Measurements from ENCODE around the gene MYLK2. TPM values are rescaled to one million over a fixed set of nuclear protein-coding genes. Genes with fewer than 3 reads are reported as not detected.
"Not testable (repeated sequence)": the region's sequence is repeated elsewhere in the genome, so short reads cannot be mapped to it uniquely, and the experiment has no call there.

The MYLK2 gene
- total RNA-seq, 1 donor: not detected

GRCh38 chr20:31809661-31810060 is 9.5 kb upstream of the MYLK2 start:
- Histone ChIP-seq H3K4me3 (ENCODE audit: low read length) (no peak overlapping the region), H3K9me3 (ENCODE audit: low read depth, low read length) (no peaks in the 10 kb centered on the region), H3K4me1 (ENCODE audit: insufficient read depth, low read length) (peaks cover 10% of the 10 kb centered on the region), H3K27me3 (ENCODE audit: insufficient read depth, low read length) (no peaks in the 10 kb centered on the region)

GRCh38 chr20:31811198-31811597 is 8.0 kb upstream of the MYLK2 start:
- H3K4me3 ChIP-seq (ENCODE audit: low read length): no peak overlapping the region
- H3K27me3 ChIP-seq (ENCODE audit: insufficient read depth, low read length): no peaks in the 10 kb centered on the region
- peaks cover 9% of the 10 kb centered on the region for H3K4me1 ChIP-seq (ENCODE audit: insufficient read depth, low read length)
- H3K9me3 ChIP-seq (ENCODE audit: low read depth, low read length): no peaks in the 10 kb centered on the region

GRCh38 chr20:31811796-31812728 is 7.1 kb upstream of the MYLK2 start:
- Histone ChIP-seq H3K4me1 (ENCODE audit: insufficient read depth, low read length) (peaks cover under 1% of the 10 kb centered on the region), H3K27me3 (ENCODE audit: insufficient read depth, low read length) (no peaks in the 10 kb centered on the region), H3K4me3 (ENCODE audit: low read length) (no peak overlapping the region), H3K9me3 (ENCODE audit: low read depth, low read length) (no peaks in the 10 kb centered on the region)

- Histone ChIP-seq H3K4me3 (ENCODE audit: low read length) (no peak overlapping the region), H3K4me1 (ENCODE audit: insufficient read depth, low read length) (no peaks in the 10 kb centered on the region), H3K9me3 (ENCODE audit: low read depth, low read length) (no peaks in the 10 kb centered on the region), H3K27me3 (ENCODE audit: insufficient read depth, low read length) (no peaks in the 10 kb centered on the region)
Observed at GRCh38 chr20:31813611-31814010, 5.5 kb upstream of the MYLK2 start.

- H3K4me1 ChIP-seq (ENCODE audit: insufficient read depth, low read length); H3K4me3 ChIP-seq (ENCODE audit: low read length); H3K9me3 ChIP-seq (ENCODE audit: low read depth, low read length); H3K27me3 ChIP-seq (ENCODE audit: insufficient read depth, low read length): not testable (repeated sequence)
Observed at GRCh38 chr20:31814142-31814541, 5.0 kb upstream of the MYLK2 start.

GRCh38 chr20:31815408-31816188 is 3.6 kb upstream of the MYLK2 start:
- Histone ChIP-seq H3K9me3 (ENCODE audit: low read depth, low read length) (no peaks in the 10 kb centered on the region), H3K4me1 (ENCODE audit: insufficient read depth, low read length) (no peaks in the 10 kb centered on the region), H3K27me3 (ENCODE audit: insufficient read depth, low read length) (no peaks in the 10 kb centered on the region)

GRCh38 chr20:31816221-31816620 is 2.9 kb upstream of the MYLK2 start:
- no peaks in the 10 kb centered on the region for H3K27me3 ChIP-seq (ENCODE audit: insufficient read depth, low read length)
- H3K9me3 ChIP-seq (ENCODE audit: low read depth, low read length): no peaks in the 10 kb centered on the region
- no peaks in the 10 kb centered on the region for H3K4me1 ChIP-seq (ENCODE audit: insufficient read depth, low read length)
- H3K4me3 ChIP-seq (ENCODE audit: low read length): no peak overlapping the region

More at GRCh38 chr20:31815408-31816188, 3.6 kb upstream of the MYLK2 start:
- no peak overlapping the region for H3K4me3 ChIP-seq (ENCODE audit: low read length)

- Histone ChIP-seq H3K4me1 (ENCODE audit: insufficient read depth, low read length) (peaks cover under 1% of the 10 kb centered on the region), H3K4me3 (ENCODE audit: low read length) (no peak overlapping the region), H3K27me3 (ENCODE audit: insufficient read depth, low read length) (no peaks in the 10 kb centered on the region), H3K9me3 (ENCODE audit: low read depth, low read length) (no peaks in the 10 kb centered on the region)
Observed at GRCh38 chr20:31817461-31817860, 1.7 kb upstream of the MYLK2 start.

- no peaks in the 10 kb centered on the region for H3K27me3 ChIP-seq (ENCODE audit: insufficient read depth, low read length)
- H3K9me3 ChIP-seq (ENCODE audit: low read depth, low read length): no peaks in the 10 kb centered on the region
- H3K4me3 ChIP-seq (ENCODE audit: low read length): no peak overlapping the region
- peaks cover 7% of the 10 kb centered on the region for H3K4me1 ChIP-seq (ENCODE audit: insufficient read depth, low read length)
Observed at GRCh38 chr20:31818376-31818908, 714 bp upstream of the MYLK2 start.

- Histone ChIP-seq H3K27me3 (ENCODE audit: insufficient read depth, low read length) (no peaks in the 10 kb centered on the region), H3K4me3 (ENCODE audit: low read length) (no peak overlapping the region), H3K4me1 (ENCODE audit: insufficient read depth, low read length) (peaks cover 7% of the 10 kb centered on the region), H3K9me3 (ENCODE audit: low read depth, low read length) (no peaks in the 10 kb centered on the region)
Observed at GRCh38 chr20:31820228-31820627, 1.1 kb downstream of the MYLK2 start.

GRCh38 chr20:31821427-31821826 is 2.3 kb downstream of the MYLK2 start:
- Histone ChIP-seq H3K9me3 (ENCODE audit: low read depth, low read length) (no peaks in the 10 kb centered on the region), H3K27me3 (ENCODE audit: insufficient read depth, low read length) (no peaks in the 10 kb centered on the region), H3K4me3 (ENCODE audit: low read length) (no peak overlapping the region), H3K4me1 (ENCODE audit: insufficient read depth, low read length) (peaks cover 7% of the 10 kb centered on the region)

- peaks cover 7% of the 10 kb centered on the region for H3K4me1 ChIP-seq (ENCODE audit: insufficient read depth, low read length)
- H3K9me3 ChIP-seq (ENCODE audit: low read depth, low read length): no peaks in the 10 kb centered on the region
- no peaks in the 10 kb centered on the region for H3K27me3 ChIP-seq (ENCODE audit: insufficient read depth, low read length)
- H3K4me3 ChIP-seq (ENCODE audit: low read length): no peak overlapping the region
Observed at GRCh38 chr20:31822421-31823330, 3.5 kb downstream of the MYLK2 start.

GRCh38 chr20:31823360-31824124 is 4.4 kb downstream of the MYLK2 start:
- H3K4me3 ChIP-seq (ENCODE audit: low read length): no peak overlapping the region
- H3K9me3 ChIP-seq (ENCODE audit: low read depth, low read length): no peaks in the 10 kb centered on the region
- no peaks in the 10 kb centered on the region for H3K27me3 ChIP-seq (ENCODE audit: insufficient read depth, low read length)
- peaks cover 7% of the 10 kb centered on the region for H3K4me1 ChIP-seq (ENCODE audit: insufficient read depth, low read length)

GRCh38 chr20:31824125-31824485 is 4.9 kb downstream of the MYLK2 start:
- Histone ChIP-seq H3K4me1 (ENCODE audit: insufficient read depth, low read length) (peaks cover 7% of the 10 kb centered on the region), H3K27me3 (ENCODE audit: insufficient read depth, low read length) (no peaks in the 10 kb centered on the region), H3K4me3 (ENCODE audit: low read length) (no peak overlapping the region), H3K9me3 (ENCODE audit: low read depth, low read length) (no peaks in the 10 kb centered on the region)

All from mononuclear cell (primary cell).